Activated CD8-positive, alpha-beta memory T cell treated with anti-CD3 and anti-CD28 coated beads, Interleukin-2, amount 10 ng/mL, durations not matched to agents 7 days and 5 days (primary cell): ENCODE results near the gene ZNF423. TPM values are rescaled to one million over a fixed set of nuclear protein-coding genes. Genes with fewer than 3 reads are reported as not detected.
"Not testable (repeated sequence)": the region's sequence is repeated elsewhere in the genome, so short reads cannot be mapped to it uniquely, and the experiment has no call there.

ENCODE experiments used
- ATAC-seq: fragments of 150-1000 bp; cut with Tn5 transposase; one replicate; pipeline ENCODE4 v1.10.0; 2021; ENCODE audit warnings: moderate library complexity
- CTCF ChIA-PET: fragments of 350-600 bp; sonication (Branson Sonifier 250); formaldehyde crosslinking; loops from one replicate; lab custom pipeline; 2021; ENCODE audit warnings: antibody characterized with exemption; lab: Charles Lee
- DNase-seq: peaks from one replicate; pipeline ENCODE4 v3.0.0-alpha.2; 2020
- H3K27ac Mint-ChIP-seq: one replicate; pipeline ENCODE4 v1.8.0; 2021; ENCODE audit warnings: mild to moderate bottlenecking, mixed read lengths
- H3K27me3 Mint-ChIP-seq: one replicate; pipeline ENCODE4 v1.8.0; 2021; ENCODE audit warnings: mixed read lengths
- H3K36me3 Mint-ChIP-seq: one replicate; pipeline ENCODE4 v1.8.0; 2021; ENCODE audit warnings: mild to moderate bottlenecking, mixed read lengths
- H3K4me1 Mint-ChIP-seq: one replicate; pipeline ENCODE4 v1.8.0; 2021; ENCODE audit warnings: mixed read lengths
- H3K4me3 Mint-ChIP-seq: one replicate; pipeline ENCODE4 v1.8.0; 2021; ENCODE audit warnings: mild to moderate bottlenecking, moderate library complexity, mixed read lengths
- H3K9me3 Mint-ChIP-seq: one replicate; pipeline ENCODE4 v1.8.0; 2022; ENCODE audit warnings: low read depth, mixed read lengths
- total RNA-seq, 2 experiments: library from RNA; stranded (reverse); gene quantifications; one replicate each; pipeline ENCODE4 v1.2.3, GENCODE V29; 2021

Gene ZNF423
- total RNA-seq, 2 experiments from 2014 or later: not detected

DNA sequence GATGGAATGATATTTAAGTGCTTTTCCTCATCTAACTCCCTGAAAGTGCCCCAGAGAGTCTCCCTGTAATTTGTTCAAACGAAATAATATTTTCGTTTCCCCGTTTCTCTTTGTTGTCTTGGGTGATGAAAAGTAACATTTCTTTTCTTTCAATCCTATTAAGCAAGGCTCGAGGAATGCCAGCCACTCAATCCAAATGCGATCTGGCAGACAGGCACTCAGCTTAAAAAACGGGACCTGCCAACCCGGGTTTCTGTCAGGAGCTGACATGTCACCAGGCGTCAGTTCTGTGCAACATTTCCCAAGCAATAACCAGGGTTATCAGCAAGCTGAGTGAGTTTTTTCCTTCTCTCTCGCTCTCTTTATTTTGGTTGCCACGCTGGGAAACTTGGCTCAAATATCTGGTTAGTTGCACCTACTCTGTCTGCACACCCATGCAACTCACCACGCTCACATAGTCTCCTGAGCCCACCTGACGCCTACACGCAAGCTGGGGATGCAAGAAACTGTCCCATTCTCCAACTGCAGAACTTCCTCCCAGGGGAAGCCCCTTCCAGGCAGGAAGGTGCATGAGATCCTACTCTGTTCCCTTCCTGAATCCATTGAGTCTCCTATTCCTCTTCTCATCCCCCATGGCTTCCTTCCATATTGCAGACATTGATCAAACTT, 274.1 kb downstream of the ZNF423 start:
- no peak for ATAC-seq
- CTCF ChIA-PET: interaction anchor here (1.2 kb wide), 1 partner anchor 11 kb away, joined by 3 read pairs; no protein-coding TSS in a partner anchor
- no peak overlapping the region for H3K4me3 Mint-ChIP-seq

DNA sequence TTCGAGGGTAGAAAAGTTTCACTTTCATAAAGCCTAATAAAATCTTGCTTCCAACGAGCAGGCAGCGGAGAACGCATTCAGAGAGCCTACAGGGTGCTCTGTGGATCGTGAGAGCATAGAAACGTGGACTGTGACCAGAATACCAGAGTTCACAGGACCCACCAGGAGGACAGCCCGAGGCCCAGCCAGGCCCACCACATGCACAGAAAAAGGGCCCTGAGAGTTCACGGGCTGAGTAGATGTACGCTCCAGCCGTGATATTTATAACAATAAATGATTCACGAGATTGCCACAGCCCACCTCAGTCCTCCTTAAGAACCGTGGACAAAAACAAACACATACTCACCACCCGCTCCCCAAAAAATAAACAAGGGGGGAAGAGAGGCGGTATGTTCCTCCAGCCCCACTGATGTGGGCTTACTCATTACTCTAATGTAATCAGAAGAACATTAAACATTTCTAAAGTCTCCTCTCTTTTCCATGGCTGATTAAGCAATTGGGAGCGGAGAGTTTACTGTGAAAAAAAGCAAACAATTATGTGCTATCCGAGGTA, 275.1 kb downstream of the ZNF423 start:
- no peaks in the 10 kb centered on the region for H3K9me3 Mint-ChIP-seq
- H3K4me3 Mint-ChIP-seq: no peak overlapping the region
- CTCF ChIA-PET: no interaction called here
- DNase-seq: no peak
- no peak for ATAC-seq
- no peaks in the 10 kb centered on the region for H3K27me3 Mint-ChIP-seq
- no peak overlapping the region for H3K27ac Mint-ChIP-seq
- no peaks in the 10 kb centered on the region for H3K4me1 Mint-ChIP-seq
- no peaks in the 10 kb centered on the region for H3K36me3 Mint-ChIP-seq

More for the DNA sequence above, 274.1 kb downstream of the ZNF423 start:
- H3K9me3 Mint-ChIP-seq: no peaks in the 10 kb centered on the region
- no peaks in the 10 kb centered on the region for H3K36me3 Mint-ChIP-seq
- no peak overlapping the region for H3K27ac Mint-ChIP-seq
- H3K4me1 Mint-ChIP-seq: no peaks in the 10 kb centered on the region
- DNase-seq: no peak
- H3K27me3 Mint-ChIP-seq: no peaks in the 10 kb centered on the region

DNA sequence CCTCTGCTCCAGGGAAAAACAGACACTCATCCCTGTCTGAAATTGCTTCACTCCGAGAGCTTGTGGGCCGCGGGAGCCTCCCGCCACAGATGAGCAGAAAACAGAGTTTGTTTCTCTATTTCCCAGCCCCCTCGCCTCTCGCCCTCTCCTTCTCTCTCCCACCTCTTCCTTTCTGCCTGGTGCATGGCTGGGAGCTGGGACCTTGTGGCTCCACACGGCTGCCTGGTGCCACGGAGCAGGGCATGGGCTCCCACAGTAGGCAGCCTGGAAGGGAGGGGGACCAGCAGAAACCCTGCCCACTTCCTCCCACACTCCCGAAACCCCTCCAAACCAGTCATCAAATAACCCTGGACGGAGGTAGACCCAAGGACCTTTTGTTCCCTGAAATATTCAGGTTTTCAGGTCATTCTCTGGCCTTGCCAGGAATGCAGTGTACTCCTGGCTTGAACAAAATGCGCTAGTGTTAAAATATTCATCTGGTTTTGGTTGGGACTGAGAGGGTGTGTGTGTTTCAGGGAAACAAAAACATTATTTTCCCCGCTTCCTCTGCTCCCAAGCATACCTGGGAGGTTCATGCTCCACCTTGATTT, 277.4 kb downstream of the ZNF423 start:
- DNase-seq (no peak), ATAC-seq (no peak)
- Mint-ChIP-seq H3K4me1 (no peaks in the 10 kb centered on the region), H3K27me3 (no peaks in the 10 kb centered on the region), H3K4me3 (no peak overlapping the region), H3K9me3 (no peaks in the 10 kb centered on the region), H3K27ac (no peak overlapping the region), H3K36me3 (no peaks in the 10 kb centered on the region)
- CTCF ChIA-PET: no interaction called here

GRCh38 chr16:49578018-49578417, 277.9 kb downstream of the ZNF423 start:
- no peak overlapping the region for H3K27ac Mint-ChIP-seq
- H3K4me3 Mint-ChIP-seq: no peak overlapping the region
- ATAC-seq: no peak
- CTCF ChIA-PET: no interaction called here
- H3K27me3 Mint-ChIP-seq: no peaks in the 10 kb centered on the region
- DNase-seq: no peak
- H3K9me3 Mint-ChIP-seq: no peaks in the 10 kb centered on the region
- H3K4me1 Mint-ChIP-seq: no peaks in the 10 kb centered on the region
- H3K36me3 Mint-ChIP-seq: no peaks in the 10 kb centered on the region

- Mint-ChIP-seq H3K27me3 (no peaks in the 10 kb centered on the region), H3K4me1 (no peaks in the 10 kb centered on the region), H3K9me3 (no peaks in the 10 kb centered on the region), H3K27ac (no peak overlapping the region), H3K36me3 (no peaks in the 10 kb centered on the region), H3K4me3 (no peak overlapping the region)
- no peak for ATAC-seq
- CTCF ChIA-PET: no interaction called here
- DNase-seq: no peak
Observed at GRCh38 chr16:49576941-49577340, 279.0 kb downstream of the ZNF423 start.

DNA sequence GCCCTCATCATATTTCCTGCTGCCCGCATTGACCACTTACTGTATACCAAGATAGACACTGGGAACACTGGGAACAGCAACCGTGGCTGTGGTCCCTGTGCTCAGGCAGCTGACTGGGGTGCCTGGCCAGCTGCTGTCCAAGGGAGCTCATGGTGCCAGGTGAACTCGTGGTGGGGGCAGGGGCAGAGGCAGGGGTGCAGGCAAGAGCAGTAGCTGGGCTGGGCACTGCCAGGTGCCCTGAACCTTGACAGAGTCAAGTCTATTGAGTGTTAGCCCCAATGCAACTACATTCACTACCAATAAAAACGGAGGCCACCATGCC, 279.8 kb downstream of the ZNF423 start:
- no peaks in the 10 kb centered on the region for H3K4me1 Mint-ChIP-seq
- no peaks in the 10 kb centered on the region for H3K9me3 Mint-ChIP-seq
- DNase-seq (no peak), ATAC-seq (no peak)
- H3K36me3 Mint-ChIP-seq: no peaks in the 10 kb centered on the region
- no peak overlapping the region for H3K4me3 Mint-ChIP-seq
- CTCF ChIA-PET: no interaction called here
- no peak overlapping the region for H3K27ac Mint-ChIP-seq
- no peaks in the 10 kb centered on the region for H3K27me3 Mint-ChIP-seq

DNA sequence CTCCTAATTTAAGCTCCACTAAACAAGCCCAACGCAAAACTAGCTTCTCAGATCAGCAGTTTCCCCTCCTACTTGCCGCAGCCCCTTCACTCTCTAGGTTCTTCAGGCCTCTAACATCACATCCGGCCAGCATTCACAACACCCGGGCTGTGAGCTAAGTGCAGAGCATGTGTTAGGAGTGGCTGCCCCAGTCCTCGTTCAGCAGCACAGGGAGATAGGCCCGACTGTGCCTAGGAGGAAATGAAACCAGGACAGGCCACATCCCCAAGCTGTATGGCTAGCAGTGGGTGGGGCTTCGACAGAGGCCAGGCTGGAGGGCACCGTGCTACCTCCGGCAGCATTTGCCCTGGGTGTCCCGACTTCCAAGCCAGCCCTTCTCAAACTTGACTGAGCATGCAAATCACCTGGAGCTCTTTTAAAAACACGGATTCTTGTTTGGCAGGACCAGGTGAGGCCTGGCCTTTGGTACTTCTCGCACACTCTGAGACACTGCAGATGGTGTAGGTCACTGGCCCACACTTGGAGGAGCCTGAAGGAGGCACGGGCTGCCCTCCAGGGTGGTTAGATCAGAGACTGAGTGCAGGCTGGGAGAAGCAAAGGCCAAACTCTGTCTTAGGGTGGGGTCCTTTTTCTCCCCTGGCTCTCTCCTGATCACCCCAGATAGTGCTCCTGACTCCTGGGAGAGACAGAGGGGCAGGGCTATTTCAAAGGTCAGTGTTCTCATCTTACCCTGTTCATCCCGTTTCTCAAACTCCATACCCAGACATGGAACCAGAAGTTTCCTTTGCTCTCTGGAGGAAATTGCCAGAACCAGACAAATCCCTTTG, 280.4 kb downstream of the ZNF423 start:
- Mint-ChIP-seq H3K4me3 (no peak overlapping the region), H3K27me3 (no peaks in the 10 kb centered on the region), H3K4me1 (no peaks in the 10 kb centered on the region), H3K36me3 (no peaks in the 10 kb centered on the region), H3K27ac (no peak overlapping the region), H3K9me3 (no peaks in the 10 kb centered on the region)
- DNase-seq (no peak), ATAC-seq (no peak)
- CTCF ChIA-PET: no interaction called here

GRCh38 chr16:49574826-49575225, 281.1 kb downstream of the ZNF423 start:
- CTCF ChIA-PET: no interaction called here
- H3K36me3 Mint-ChIP-seq: no peaks in the 10 kb centered on the region
- no peaks in the 10 kb centered on the region for H3K27me3 Mint-ChIP-seq
- H3K9me3 Mint-ChIP-seq: no peaks in the 10 kb centered on the region
- no peak for DNase-seq
- no peaks in the 10 kb centered on the region for H3K4me1 Mint-ChIP-seq
- H3K4me3 Mint-ChIP-seq: no peak overlapping the region
- no peak overlapping the region for H3K27ac Mint-ChIP-seq
- no peak for ATAC-seq

DNA sequence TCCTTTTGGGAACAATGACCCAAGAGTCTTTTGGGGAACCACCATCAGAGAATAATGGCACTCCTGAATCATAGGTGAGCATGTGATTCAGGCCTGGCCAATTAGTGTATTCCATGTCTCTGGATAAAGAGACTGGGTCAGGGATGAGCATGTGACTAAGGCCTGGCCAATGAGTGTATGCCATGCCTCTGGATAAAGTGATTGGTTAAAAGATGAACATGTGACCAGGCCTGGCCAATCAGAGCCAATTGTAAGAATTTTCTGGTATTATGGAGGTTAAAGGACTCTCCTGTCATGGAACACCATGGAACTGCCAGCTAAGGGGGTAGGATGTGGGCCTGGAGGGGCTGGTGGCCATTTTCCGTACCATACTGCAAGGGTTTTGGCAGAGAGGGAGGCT, 288.0 kb downstream of the ZNF423 start:
- Mint-ChIP-seq H3K27me3 (no peaks in the 10 kb centered on the region), H3K4me1 (no peaks in the 10 kb centered on the region), H3K4me3 (no peak overlapping the region), H3K9me3 (no peaks in the 10 kb centered on the region), H3K27ac (no peak overlapping the region), H3K36me3 (no peaks in the 10 kb centered on the region)
- CTCF ChIA-PET: no interaction called here
- DNase-seq (no peak), ATAC-seq (no peak)

- CTCF ChIA-PET: no interaction called here
- Mint-ChIP-seq H3K27ac (no peak overlapping the region), H3K4me3 (no peak overlapping the region)
Observed at GRCh38 chr16:49566432-49566831, 289.5 kb downstream of the ZNF423 start.

DNA sequence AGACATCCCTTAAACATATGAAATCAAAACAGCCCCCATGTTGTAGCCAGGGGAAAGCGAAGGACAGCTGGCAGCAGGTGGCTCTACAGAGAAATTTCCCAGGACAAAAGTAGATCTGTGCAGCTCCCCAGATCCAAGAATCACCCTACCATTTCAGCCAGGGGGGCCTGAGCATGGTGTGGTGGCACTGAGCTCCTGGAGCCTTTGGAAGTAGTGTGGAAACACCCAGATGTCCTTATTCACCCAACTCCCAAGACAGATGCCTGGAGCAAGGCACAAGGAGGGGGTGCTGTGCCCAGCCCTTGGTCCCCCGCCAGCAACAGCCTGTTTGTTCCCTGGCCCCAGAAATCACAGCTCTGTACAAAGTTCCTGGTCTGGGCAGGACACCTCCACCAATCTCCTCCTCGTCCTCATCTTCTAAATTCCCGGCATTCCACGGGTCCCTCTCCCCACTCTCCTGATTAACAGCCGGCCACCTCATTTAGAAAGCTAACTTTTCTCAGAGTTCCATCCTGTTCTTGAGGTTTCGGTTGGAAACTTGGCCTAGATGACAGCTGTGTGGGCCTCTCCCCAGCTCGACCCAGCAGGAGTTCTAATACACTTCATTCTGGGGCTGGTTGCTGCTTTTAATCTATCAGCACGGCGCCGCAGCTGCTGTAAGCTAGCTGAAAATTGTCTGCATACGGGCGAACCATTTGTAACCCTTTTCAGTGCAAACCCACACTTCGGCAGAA, 291.2 kb downstream of the ZNF423 start:
- no peak for ATAC-seq
- no peaks in the 10 kb centered on the region for H3K27me3 Mint-ChIP-seq
- no peak for DNase-seq
- H3K4me3 Mint-ChIP-seq: no peak overlapping the region
- no peak overlapping the region for H3K27ac Mint-ChIP-seq
- CTCF ChIA-PET: no interaction called here
- no peaks in the 10 kb centered on the region for H3K4me1 Mint-ChIP-seq
- no peaks in the 10 kb centered on the region for H3K36me3 Mint-ChIP-seq
- no peaks in the 10 kb centered on the region for H3K9me3 Mint-ChIP-seq

More at GRCh38 chr16:49566432-49566831, 289.5 kb downstream of the ZNF423 start:
- H3K4me1 Mint-ChIP-seq: no peaks in the 10 kb centered on the region
- no peaks in the 10 kb centered on the region for H3K36me3 Mint-ChIP-seq
- no peak for ATAC-seq
- H3K9me3 Mint-ChIP-seq: no peaks in the 10 kb centered on the region
- DNase-seq: no peak
- no peaks in the 10 kb centered on the region for H3K27me3 Mint-ChIP-seq

DNA sequence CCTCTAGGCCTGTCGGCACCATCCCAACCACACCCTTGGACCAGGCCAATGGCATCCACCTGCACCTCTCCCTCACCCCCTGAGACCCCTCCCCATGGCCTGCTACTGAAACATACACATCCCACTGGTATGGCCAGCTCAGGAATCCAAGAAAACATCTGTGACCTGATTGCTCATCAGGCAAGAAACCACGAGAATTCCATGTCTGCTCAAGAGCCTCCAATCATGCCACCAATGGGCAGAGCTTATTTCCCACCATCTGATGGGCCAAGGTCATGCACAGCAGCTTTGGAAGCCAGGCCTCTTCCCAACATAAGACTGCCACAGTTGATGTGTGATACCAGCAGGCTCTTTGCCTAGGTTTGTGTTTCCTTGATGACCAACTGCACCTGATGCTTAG, 292.2 kb downstream of the ZNF423 start:
- no peaks in the 10 kb centered on the region for H3K9me3 Mint-ChIP-seq

DNA sequence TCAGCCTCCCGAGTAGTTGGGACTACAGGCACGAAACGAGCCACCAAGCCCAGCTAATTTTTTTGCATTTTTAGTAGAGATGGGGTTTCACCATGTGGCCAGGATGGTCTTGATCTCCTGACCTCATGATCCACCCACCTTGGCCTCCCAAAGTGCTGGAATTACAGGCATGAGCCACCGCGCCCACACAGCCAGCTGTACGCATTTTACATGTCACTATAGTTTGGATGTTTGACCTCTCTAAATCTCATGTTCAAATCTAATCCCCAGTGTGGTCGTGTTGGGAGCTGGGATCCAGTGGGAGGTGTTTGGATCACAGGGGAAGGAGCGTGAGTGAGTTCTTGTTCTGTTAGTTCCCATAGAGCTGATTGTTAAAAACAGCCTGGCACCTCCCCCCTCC, 293.0 kb downstream of the ZNF423 start:
- H3K27ac Mint-ChIP-seq, H3K4me3 Mint-ChIP-seq, H3K36me3 Mint-ChIP-seq, H3K9me3 Mint-ChIP-seq, H3K4me1 Mint-ChIP-seq, ATAC-seq, DNase-seq, H3K27me3 Mint-ChIP-seq: not testable (repeated sequence)
- CTCF ChIA-PET: interaction anchor here (0.9 kb wide), 1 partner anchor 11 kb away, joined by 3 read pairs; no protein-coding TSS in a partner anchor

More for the DNA sequence above, 292.2 kb downstream of the ZNF423 start:
- CTCF ChIA-PET: no interaction called here
- Mint-ChIP-seq H3K36me3 (no peaks in the 10 kb centered on the region), H3K27ac (no peak overlapping the region), H3K4me1 (no peaks in the 10 kb centered on the region), H3K4me3 (no peak overlapping the region), H3K27me3 (no peaks in the 10 kb centered on the region)
- ATAC-seq (no peak), DNase-seq (no peak)
